A549 (cell line): ENCODE data around the gene OR52E1.

Source experiments
- BCL3 ChIP-seq: fragments of >200 bp; sonication (Bioruptor Twin); formaldehyde crosslinking; IDR thresholded peaks from 3 replicates; pipeline ENCODE4 v1.6.1; 2016
- CHD4 ChIP-seq: fragments of 200-600 bp; sonication (generic); IDR thresholded peaks from 2 replicates; pipeline ENCODE4 v1.6.1; 2016; ENCODE audit warnings: antibody characterized with exemption, mild to moderate bottlenecking, borderline replicate concordance
- CTCF ChIP-seq: fragments of >200 bp; sonication (Bioruptor Twin); formaldehyde crosslinking; IDR thresholded peaks from 3 replicates; pipeline ENCODE4 v1.5.1; 2016
- FOSL2 ChIP-seq, 2 experiments: fragments of 450-650 bp in 1 of 2; fragments of >200 bp in 1 of 2; sonication (Bioruptor Twin) in 1 of 2; formaldehyde crosslinking; IDR thresholded peaks; 2 replicates each; pipeline versions ENCODE4 v1.5.0 to v1.6.1; 2016 to 2020; ENCODE audit warnings: mild to moderate bottlenecking in 1 of 2, moderate library complexity in 1 of 2
- HDAC2 ChIP-seq: fragments of 200-600 bp; sonication (generic); IDR thresholded peaks from 2 replicates; pipeline ENCODE4 v1.6.1; 2016
- KDM1A ChIP-seq: fragments of 200-600 bp; sonication (generic); IDR thresholded peaks from 2 replicates; pipeline ENCODE4 v1.6.1; 2016; ENCODE audit warnings: low read depth, mild to moderate bottlenecking
- POLR2A ChIP-seq: IDR thresholded peaks from 2 replicates; pipeline ENCODE4 v1.6.1; 2012; ENCODE audit warnings: mild to moderate bottlenecking, low read length
- RAD21 ChIP-seq, 2 experiments: fragments of >200 bp in 1 of 2; sonication (Bioruptor Twin) in 1 of 2; formaldehyde crosslinking in 1 of 2; IDR thresholded peaks in 1 of 2; conservative IDR thresholded peaks in 1 of 2; 2 replicates in 1 of 2; 3 replicates in 1 of 2; pipeline ENCODE4 v1.6.1; 2012 to 2018; ENCODE audit warnings: inconsistent platforms in 1 of 2
- SMC3 ChIP-seq: fragments of >200 bp; sonication (Bioruptor Twin); formaldehyde crosslinking; IDR thresholded peaks from 3 replicates; pipeline ENCODE4 v1.6.1; 2018; ENCODE audit warnings: inconsistent platforms

- no peak for TF ChIP-seq RAD21 (conservative IDR thresholded peaks at IDR 0.05 in 1 of 2, IDR thresholded peaks at IDR 0.05 in 1 of 2)
- no peak for TF ChIP-seq FOSL2 (IDR thresholded peaks at IDR 0.05)
- no peak for TF ChIP-seq FOSL2 (CRISPR knock-in tag; IDR thresholded peaks at IDR 0.05)
- no peak for TF ChIP-seq HDAC2
- TF ChIP-seq POLR2A: no peak
- no peak for TF ChIP-seq CHD4
- TF ChIP-seq SMC3: no peak
- no peak for TF ChIP-seq CTCF
- no peak for TF ChIP-seq KDM1A
- no peak for TF ChIP-seq BCL3
Observed at GRCh38 chr11:5069272-5069671, at the start of gene OR52E1.
